Measurements from ENCODE around the gene LPIN1.
A peak's percentile ranks its signal among the peaks of the same experiment; 100 is the strongest.
"Not testable (repeated sequence)": the region's sequence is repeated elsewhere in the genome, so short reads cannot be mapped to it uniquely, and the experiment has no call there.

The LPIN1 gene

GRCh38 chr2:11711751-11712150 is 34.7 kb upstream of the LPIN1 start:
- intact Hi-C loops (cut with DNase I): no loop called here
- DNase-seq: no peak

DNA sequence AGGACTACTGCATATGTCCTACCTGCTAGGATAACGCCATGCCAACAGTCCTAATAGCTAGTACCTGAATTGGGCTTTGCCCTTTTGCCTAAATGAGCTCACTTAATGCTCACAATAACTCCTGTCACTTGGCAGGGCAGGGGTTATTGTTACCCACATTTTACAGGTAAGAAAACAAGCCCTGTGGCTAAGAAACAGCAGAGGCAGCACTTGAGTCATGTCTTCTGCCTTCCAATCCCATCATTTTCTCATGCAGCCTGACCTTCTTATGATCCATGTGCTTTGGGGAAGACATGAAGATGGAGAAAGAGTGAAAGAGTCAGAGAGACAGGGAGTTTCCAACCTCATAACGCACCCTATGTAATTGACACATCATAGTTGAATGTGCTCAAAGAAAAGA is 33.6 kb upstream of the LPIN1 start:
- intact Hi-C loops (cut with DNase I): no loop called here
- no peak for DNase-seq

DNA sequence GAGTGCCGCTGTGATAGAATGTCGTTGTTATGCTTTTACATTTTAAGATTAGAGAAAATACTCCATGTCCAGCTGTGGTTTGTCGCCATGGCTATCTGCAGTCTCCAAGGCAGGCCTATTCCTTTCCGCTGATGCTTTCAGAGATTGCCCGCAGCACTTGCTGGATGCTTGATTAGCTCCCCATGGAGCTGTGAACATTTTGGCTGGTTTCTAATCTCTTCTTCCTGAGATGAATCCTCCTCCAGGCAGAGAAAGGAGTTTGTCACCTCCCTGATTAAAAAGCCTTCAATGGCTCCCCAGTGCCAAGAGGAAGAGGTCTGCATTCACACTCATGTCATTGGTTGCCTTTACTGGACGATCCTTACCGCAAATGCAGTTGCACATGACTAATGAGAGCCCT is 32.6 kb upstream of the LPIN1 start:
- intact Hi-C loops (cut with DNase I): no loop called here
- DNase-seq: no peak

- no peak for DNase-seq
- intact Hi-C loops (cut with DNase I): no loop called here
These were observed 30.3 kb upstream of the LPIN1 start for GRCh38 chr2:11715987-11716652.

- DNase-seq: no peak
These were observed 29.6 kb upstream of the LPIN1 start for GRCh38 chr2:11716689-11717321.

GRCh38 chr2:11717623-11718022 is 28.8 kb upstream of the LPIN1 start:
- intact Hi-C loops (cut with DNase I): no loop called here
- no peak for DNase-seq

More at GRCh38 chr2:11716689-11717321, 29.6 kb upstream of the LPIN1 start:
- intact Hi-C loops (cut with DNase I): no loop called here

GRCh38 chr2:11718606-11719005 is 27.8 kb upstream of the LPIN1 start:
- intact Hi-C loops (cut with DNase I): no loop called here
- no peak for DNase-seq

DNA sequence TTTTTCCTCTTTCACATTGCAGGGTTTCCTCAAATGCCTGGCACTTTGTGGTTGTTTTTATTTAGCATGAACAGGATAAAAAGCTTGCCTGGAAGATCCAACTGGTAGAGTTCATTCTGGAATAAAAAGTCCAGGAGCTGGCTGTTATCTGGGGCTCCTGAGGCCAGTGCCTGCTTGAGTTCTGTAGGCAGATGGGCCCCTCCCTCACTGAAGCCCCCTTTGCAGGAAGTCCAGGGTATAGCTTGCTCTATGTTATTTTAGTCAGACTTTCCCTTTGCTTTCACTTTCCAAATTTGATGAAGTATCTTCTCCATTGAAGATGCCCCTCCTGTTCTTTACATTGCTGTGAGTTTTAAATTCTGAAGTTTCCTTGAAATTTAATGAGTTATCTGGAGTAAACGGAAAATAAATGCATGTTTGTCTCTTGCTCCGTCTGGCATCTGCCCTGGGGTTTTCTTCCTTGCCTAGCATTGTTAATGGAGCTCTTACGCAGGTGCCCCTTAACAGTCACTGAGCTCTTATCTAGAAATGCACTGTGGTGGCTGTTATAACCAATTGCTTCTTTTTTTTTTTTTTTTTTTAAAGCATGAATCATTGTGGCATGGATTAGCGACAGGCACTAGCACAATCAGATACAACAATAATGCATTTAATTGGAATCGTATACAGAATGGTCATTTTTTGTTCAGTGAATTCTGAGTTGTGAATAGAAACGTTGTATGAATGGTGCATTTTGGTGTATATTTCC is 27.0 kb upstream of the LPIN1 start:
- intact Hi-C loops (cut with DNase I): no loop called here
- DNase-seq: no peak

DNA sequence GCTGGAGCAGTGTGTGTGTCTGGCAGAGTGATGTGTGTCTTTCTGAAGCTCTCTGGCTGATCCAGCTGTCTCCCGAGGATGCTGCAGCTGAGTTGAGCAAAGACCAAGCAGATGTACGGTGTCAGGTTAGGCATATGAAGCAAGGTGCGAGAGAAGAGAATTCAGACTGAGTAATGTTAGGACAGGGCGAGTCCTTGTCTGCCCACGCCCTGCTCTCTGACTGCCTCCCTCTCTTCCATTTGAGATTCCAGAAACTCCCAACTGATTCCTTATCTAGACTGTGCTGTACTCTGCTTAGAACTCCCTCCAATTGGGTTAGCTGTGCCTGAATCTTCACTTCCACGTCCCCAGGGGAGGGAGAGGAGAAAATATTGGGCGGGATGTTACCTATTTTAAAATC is 25.7 kb upstream of the LPIN1 start:
- intact Hi-C loops (cut with DNase I): no loop called here
- peak in 26 of 42 donors; percentile 18 to 79 (median 45) for DNase-seq

DNA sequence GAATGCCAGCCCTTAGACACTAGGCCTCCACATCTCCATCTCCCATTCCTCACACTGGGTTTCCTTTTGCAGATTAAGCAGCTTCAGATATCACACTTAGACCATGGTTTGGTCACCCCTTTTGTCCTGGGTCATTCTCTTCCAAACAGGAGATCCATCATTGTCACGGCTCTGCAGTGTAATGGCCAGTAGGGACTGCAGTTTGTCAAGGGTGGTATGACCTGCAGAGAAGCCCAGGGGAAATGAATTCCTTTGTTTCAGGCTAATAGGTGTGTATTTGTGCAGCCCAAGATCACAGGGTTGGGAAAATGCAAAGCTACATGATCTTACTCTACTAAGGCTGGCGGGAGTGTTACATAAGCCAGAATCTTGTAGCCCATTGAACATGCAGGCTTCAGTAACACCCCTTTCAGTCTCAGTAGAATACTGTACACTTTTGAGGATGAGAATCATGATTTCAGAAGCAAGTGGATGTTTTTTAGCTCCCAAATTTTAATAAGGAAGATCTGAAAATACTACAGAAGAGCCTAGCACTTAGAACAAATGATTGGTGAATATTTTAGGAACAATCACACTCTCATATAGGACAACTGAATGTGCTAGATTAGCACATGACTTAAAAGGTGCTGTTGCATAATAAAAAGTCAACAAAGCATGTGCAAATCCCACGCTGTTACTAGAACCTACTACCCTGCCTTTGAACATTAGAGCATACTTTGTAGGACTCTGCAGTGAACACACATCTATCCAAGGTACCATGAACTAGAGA is 24.0 kb upstream of the LPIN1 start:
- DNase-seq: peak in 2 of 42 donors; percentile 54 to 57
- intact Hi-C loops (cut with DNase I): no loop called here

DNA sequence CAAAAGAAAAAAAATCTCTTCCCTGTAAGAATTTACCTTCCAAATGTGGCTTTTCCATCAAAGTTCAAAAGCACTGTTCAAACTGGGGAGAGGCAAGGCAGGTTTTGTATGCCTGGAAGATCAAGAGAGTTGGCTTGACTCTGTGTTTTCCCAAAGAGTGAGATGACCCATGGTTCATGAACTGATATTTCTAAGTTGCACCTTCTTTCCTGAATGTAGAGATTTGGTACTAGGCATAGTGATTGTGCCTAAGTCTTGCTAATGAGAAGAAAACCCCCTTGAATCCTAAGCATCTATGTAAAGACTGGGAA is 23.4 kb upstream of the LPIN1 start:
- DNase-seq: no peak
- intact Hi-C loops (cut with DNase I): no loop called here

- no peak for DNase-seq
- intact Hi-C loops (cut with DNase I): no loop called here
These were observed 22.3 kb upstream of the LPIN1 start for GRCh38 chr2:11724151-11724550.

- DNase-seq: no peak
- intact Hi-C loops (cut with DNase I): no loop called here
These were observed 20.0 kb upstream of the LPIN1 start for GRCh38 chr2:11726384-11726783.

GRCh38 chr2:11729362-11730212 is 16.8 kb upstream of the LPIN1 start:
- no peak for DNase-seq
- intact Hi-C loops (cut with DNase I): no loop called here

DNA sequence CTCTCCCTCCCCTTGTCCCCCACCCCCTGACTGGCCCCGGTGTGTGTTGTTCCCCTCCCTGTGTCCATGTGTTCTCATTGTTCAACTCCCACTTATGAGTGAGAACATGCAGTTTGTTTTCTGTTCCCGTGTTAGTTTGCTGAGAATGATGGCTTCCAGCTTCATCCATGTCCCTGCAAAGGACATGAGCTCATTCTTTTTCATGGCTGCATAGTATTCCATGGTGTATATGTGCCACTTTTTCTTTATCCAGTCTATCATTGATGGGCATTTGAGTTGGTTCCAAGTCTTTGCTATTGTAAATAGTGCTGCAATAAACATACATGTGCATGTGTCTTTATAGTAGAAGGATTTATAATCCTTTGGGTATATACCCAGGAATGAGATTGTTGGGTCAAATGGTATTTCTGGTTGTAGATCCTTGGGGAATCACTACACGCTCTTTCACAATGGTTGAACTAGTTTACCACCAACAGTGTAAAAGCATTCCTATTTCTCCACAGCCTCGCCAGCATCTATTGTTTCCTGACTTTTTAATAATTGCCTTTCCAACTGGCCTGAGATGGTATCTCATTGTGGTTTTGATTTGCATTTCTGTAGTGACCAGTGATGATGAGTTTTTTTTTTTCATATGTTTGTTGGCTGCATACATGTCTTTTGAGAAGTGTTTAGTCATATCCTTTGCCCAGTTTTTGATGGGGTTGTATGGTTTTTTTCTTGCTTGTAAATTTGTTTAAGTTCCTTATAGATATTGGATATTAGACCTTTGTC is 15.0 kb upstream of the LPIN1 start:
- intact Hi-C loops (cut with DNase I); DNase-seq: not testable (repeated sequence)

GRCh38 chr2:11732587-11732986 is 13.8 kb upstream of the LPIN1 start:
- intact Hi-C loops (cut with DNase I): no loop called here
- no peak for DNase-seq

GRCh38 chr2:11737852-11738251 is 8.6 kb upstream of the LPIN1 start:
- intact Hi-C loops (cut with DNase I); DNase-seq: not testable (repeated sequence)
